IMR-90 (cell line): ENCODE measurements around the gene PRKCH. TPM values are rescaled to one million over a fixed set of nuclear protein-coding genes. Genes with fewer than 3 reads are reported as not detected.

Experiments used
- ATAC-seq: fragments of 200-7000 bp; cut with Tn5 transposase; 2 replicates; pipeline ENCODE4 v1.9.1; 2020; ENCODE audit warnings: low read depth, mild to moderate bottlenecking, moderate library complexity
- BruUV-seq: library from RNA; stranded (reverse); fragments of 400-500 nt; replicated peaks from 2 replicates; lab custom pipeline; 2021; lab: Mats Ljungman, UMichigan
- CTCF ChIA-PET: fragments of 300-600 bp; formaldehyde crosslinking; extraction: SDS; loops from one replicate; lab custom pipeline; 2021; ENCODE audit warnings: antibody characterized with exemption; lab: Yijun Ruan, JAX
- POLR2A ChIA-PET: fragments of 300-600 bp; sonication (Branson Sonifier 250); formaldehyde crosslinking; loops from one replicate; lab custom pipeline; 2022; ENCODE audit warnings: antibody characterized with exemption; ENCODE audit not compliant: unreplicated experiment; lab: Charles Lee
- DNase-seq: peaks from one replicate; pipeline ENCODE4 v3.0.0; 2013
- H2AFZ ChIP-seq: replicated peaks from 2 replicates; pipeline ENCODE3; 2013; ENCODE audit warnings: low read length, mild to moderate bottlenecking; ENCODE audit not compliant: poor library complexity
- H2AK5ac ChIP-seq: 2 replicates; pipeline ENCODE4 v1.6.1; 2013; ENCODE audit warnings: low read depth, low read length, inconsistent platforms
- H2AK9ac ChIP-seq: replicated peaks from 2 replicates; pipeline ENCODE3; 2013; ENCODE audit warnings: mild to moderate bottlenecking, low read depth, low read length, moderate library complexity; ENCODE audit not compliant: poor library complexity
- H2BK120ac ChIP-seq: 2 replicates; pipeline ENCODE4 v1.6.1; 2013; ENCODE audit warnings: low read depth, low read length, inconsistent platforms
- H2BK15ac ChIP-seq: 3 replicates; pipeline ENCODE4 v1.6.1; 2013; ENCODE audit warnings: low read depth, low read length, inconsistent platforms
- H2BK20ac ChIP-seq: 2 replicates; pipeline ENCODE4 v1.6.1; 2013; ENCODE audit warnings: low read depth, mild to moderate bottlenecking, inconsistent platforms, low read length, moderate library complexity
- H2BK5ac ChIP-seq: 2 replicates; pipeline ENCODE4 v1.6.1; 2013; ENCODE audit warnings: mild to moderate bottlenecking, low read depth, low read length, inconsistent platforms; ENCODE audit not compliant: poor library complexity, severe bottlenecking
- H3K14ac ChIP-seq: replicated peaks from 2 replicates; pipeline ENCODE4 v1.6.1; 2013; ENCODE audit warnings: low read depth, low read length, inconsistent platforms
- H3K18ac ChIP-seq: 2 replicates; pipeline ENCODE4 v1.6.1; 2013; ENCODE audit warnings: low read depth, low read length, control low read depth
- H3K23ac ChIP-seq: 2 replicates; pipeline ENCODE4 v1.6.1; 2013; ENCODE audit warnings: low read depth, low read length, inconsistent platforms
- H3K27ac ChIP-seq: 2 replicates; pipeline ENCODE4 v1.5.1; 2013; ENCODE audit warnings: mild to moderate bottlenecking, control low read depth, low read length; ENCODE audit not compliant: insufficient read depth
- H3K27me3 ChIP-seq: 2 replicates; pipeline ENCODE4 v1.6.1; 2013; ENCODE audit warnings: low read length; ENCODE audit not compliant: control insufficient read depth, insufficient read depth
- H3K36me3 ChIP-seq: 2 replicates; pipeline ENCODE4 v1.6.1; 2013; ENCODE audit warnings: low read length, mixed read lengths; ENCODE audit not compliant: control insufficient read depth, insufficient read depth
- H3K4ac ChIP-seq: 2 replicates; pipeline ENCODE4 v1.6.1; 2013; ENCODE audit warnings: low read depth, low read length, inconsistent platforms
- H3K4me1 ChIP-seq: 2 replicates; pipeline ENCODE4 v1.6.1; 2013; ENCODE audit warnings: low read length, mixed read lengths; ENCODE audit not compliant: control insufficient read depth, insufficient read depth
- H3K4me2 ChIP-seq: 2 replicates; pipeline ENCODE4 v1.6.1; 2013; ENCODE audit warnings: low read depth, mild to moderate bottlenecking, control low read depth, low read length, moderate library complexity
- H3K4me3 ChIP-seq: 2 replicates; pipeline ENCODE4 v1.5.1; 2013; ENCODE audit warnings: low read depth, mild to moderate bottlenecking, control low read depth, low read length, moderate library complexity; ENCODE audit not compliant: insufficient read depth
- H3K56ac ChIP-seq: 2 replicates; pipeline ENCODE4 v1.6.1; 2013; ENCODE audit warnings: low read length, inconsistent platforms; ENCODE audit not compliant: insufficient read depth; ENCODE audit errors: extremely low read depth
- H3K79me1 ChIP-seq, 2 experiments: 2 replicates each; pipeline ENCODE4 v1.6.1; 2013; ENCODE audit warnings: low read length in 2 of 2, inconsistent platforms in 1 of 2, low read depth in 1 of 2
- H3K9ac ChIP-seq: 2 replicates; pipeline ENCODE4 v1.6.1; 2013; ENCODE audit warnings: low read depth, low read length, control low read depth
- H3K9me1 ChIP-seq: 2 replicates; pipeline ENCODE4 v1.6.1; 2013; ENCODE audit warnings: low read length, inconsistent platforms; ENCODE audit not compliant: insufficient read depth
- H3K9me3 ChIP-seq: 2 replicates; pipeline ENCODE4 v1.6.1; 2013; ENCODE audit warnings: low read length; ENCODE audit not compliant: control insufficient read depth, insufficient read depth
- H4K20me1 ChIP-seq: 2 replicates; pipeline ENCODE4 v1.6.1; 2013; ENCODE audit warnings: low read length, inconsistent platforms; ENCODE audit not compliant: insufficient read depth
- H4K5ac ChIP-seq: 2 replicates; pipeline ENCODE4 v1.6.1; 2013; ENCODE audit warnings: mild to moderate bottlenecking, low read depth, low read length, control low read depth
- H4K8ac ChIP-seq, 2 experiments: 2 replicates each; pipeline ENCODE4 v1.6.1; 2013; ENCODE audit warnings: low read depth in 2 of 2, low read length in 2 of 2, control low read depth in 1 of 2, inconsistent platforms in 1 of 2
- H4K91ac ChIP-seq: 2 replicates; pipeline ENCODE4 v1.6.1; 2013; ENCODE audit warnings: low read depth, low read length, inconsistent platforms; ENCODE audit not compliant: insufficient read depth
- CEBPB ChIP-seq: IDR thresholded peaks from 2 replicates; pipeline ENCODE4 v1.6.1; 2012; ENCODE audit warnings: low read depth, low read length, improper control_type of control experiment
- CHD1 ChIP-seq: IDR thresholded peaks from 2 replicates; pipeline ENCODE4 v1.6.1; 2012; ENCODE audit warnings: low read depth, low read length, improper control_type of control experiment
- MAFK ChIP-seq: IDR thresholded peaks from 2 replicates; pipeline ENCODE4 v1.6.1; 2012; ENCODE audit warnings: low read depth, low read length, improper control_type of control experiment
- MXI1 ChIP-seq: IDR thresholded peaks from 2 replicates; pipeline ENCODE4 v1.6.1; 2012; ENCODE audit warnings: low read depth, mild to moderate bottlenecking, low read length, moderate library complexity, borderline replicate concordance
- RAD21 ChIP-seq: IDR thresholded peaks from 2 replicates; pipeline ENCODE4 v1.6.1; 2012; ENCODE audit warnings: low read length, improper control_type of control experiment
- RFX5 ChIP-seq: IDR thresholded peaks from 2 replicates; pipeline ENCODE4 v1.8.0; 2012; ENCODE audit warnings: low read depth, mild to moderate bottlenecking, low read length, moderate library complexity
- SMC3 ChIP-seq: fragments of 150-350 bp; IDR thresholded peaks from 2 replicates; pipeline ENCODE4 v1.6.1; 2016; ENCODE audit warnings: low read depth, mild to moderate bottlenecking, antibody characterized with exemption, low read length, moderate library complexity
- USF2 ChIP-seq: fragments of 150-350 bp; IDR thresholded peaks from 2 replicates; pipeline ENCODE4 v1.6.1; 2017; ENCODE audit warnings: mild to moderate bottlenecking, antibody characterized with exemption, low read length, low read depth
- WGBS, 2 experiments: methylation state at CpG; one replicate each; pipeline versions ENCODE4 v1.1.5 to v1.1.7; 2013; ENCODE audit warnings: missing lambda C conversion rate in 2 of 2; ENCODE audit not compliant: insufficient read length in 1 of 2; ENCODE audit errors: extremely low coverage in 2 of 2; 5-methylcytosine and 5-hydroxymethylcytosine counted together
- dilution Hi-C: fragments of 300-500 bp; cut with HindIII; formaldehyde crosslinking; loops from one replicate; pipeline ENCODE4 v1.14.3; 2018; ENCODE audit warnings: low sequenced_read_pairs; ENCODE audit not compliant: unreplicated experiment
- in situ Hi-C: fragments of 300-500 bp; cut with MboI; formaldehyde crosslinking; loops from 3 replicates; pipeline ENCODE4 v1.14.3; 2019; ENCODE audit warnings: low sequenced_read_pairs, inconsistent platforms, mixed read lengths
- intact Hi-C: fragments of 100-400 bp; cut with micrococcal nuclease; formaldehyde crosslinking; loops from 2 replicates; pipeline ENCODE4 v1.10.0; 2022
- polyA plus RNA-seq, 3 experiments: library from polyadenylated mRNA; depleted of rRNA; stranded (reverse); fragments of >200 nt; gene quantifications; 2 replicates each; pipeline ENCODE4 v1.2.3, GENCODE V29; 2012; ENCODE audit warnings: low replicate concordance in 1 of 3
- total RNA-seq: library from RNA; depleted of rRNA; stranded (reverse); fragments of >200 nt; gene quantifications from 2 replicates; pipeline ENCODE4 v1.2.3, GENCODE V29; 2012
- TF ChIP-seq, protein P1 (sequence below): fragments of 150-350 bp; IDR thresholded peaks from 2 replicates; pipeline ENCODE4 v1.6.1; 2016; ENCODE audit warnings: low read depth, mild to moderate bottlenecking, low read length, moderate library complexity, borderline replicate concordance

PRKCH gene
- total and polyA plus RNA-seq, 2 of the 4 experiments (the other 2 are of a cell fraction): 1.6 to 2.3 TPM

DNA sequence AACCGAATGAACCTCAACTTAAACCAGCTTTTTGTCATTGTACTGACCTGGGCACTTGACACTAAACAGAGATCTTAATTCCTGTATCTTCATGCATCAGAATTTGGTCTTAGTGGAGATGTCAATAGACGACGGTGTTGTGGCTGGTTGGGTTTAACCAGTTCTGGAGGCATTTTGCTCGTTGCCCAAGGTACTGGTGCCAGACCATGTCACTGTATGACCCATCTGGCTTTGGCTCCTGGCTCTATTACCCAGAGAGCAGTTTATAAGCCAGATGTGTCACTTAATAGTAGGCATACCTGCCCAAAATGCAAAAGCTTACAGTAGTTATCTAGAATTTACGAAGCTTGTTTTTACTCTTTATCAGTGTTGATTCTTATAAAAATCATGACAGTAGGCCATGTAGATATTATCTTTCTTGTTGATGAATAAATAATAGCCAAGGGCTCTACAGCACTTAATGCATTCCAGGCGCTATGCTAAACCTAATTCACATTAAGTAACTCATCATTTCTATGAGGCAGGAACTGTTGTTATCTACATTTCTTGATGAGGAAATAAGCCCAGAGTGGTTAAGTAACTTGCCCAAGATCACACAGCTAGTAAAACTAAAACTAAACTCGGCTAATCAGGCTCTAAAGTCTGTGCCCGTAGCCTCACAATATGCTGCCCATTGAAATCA, 194.2 kb downstream of the PRKCH start:
- no TSS peak for BruUV-seq
- H3K14ac ChIP-seq: no peak overlapping the region
- H3K9me1 ChIP-seq: peaks cover 9% of the 10 kb centered on the region; the same call in 1 of the 2 replicates
- no peak overlapping the region for H3K27ac ChIP-seq
- ATAC-seq (no peak), DNase-seq (no peak)
- no peaks in the 10 kb centered on the region for H3K9me3 ChIP-seq
- no peak overlapping the region for H3K56ac ChIP-seq
- ChIA-PET POLR2A (no interaction called here), CTCF (interaction anchor here (0.6 to 0.9 kb wide), 2 partner anchors 9 to 12 kb away, joined by 3 read pairs; no protein-coding TSS in a partner anchor)
- intact Hi-C loops: no loop called here
- H3K9ac ChIP-seq: no peak overlapping the region
- H4K91ac ChIP-seq: no peak overlapping the region; the same call in 1 of the 2 replicates
- no peaks in the 10 kb centered on the region for H3K79me1 ChIP-seq
- H3K23ac ChIP-seq: no peak overlapping the region
- no peak overlapping the region for H3K4ac ChIP-seq
- H3K4me2 ChIP-seq: no peak overlapping the region
- WGBS, 2 experiments: 100% methylated on average over 1 of the region's 8 CpGs; no CpG with 5 or more reads in 1 of the 2 experiments
- in situ Hi-C loops: no loop called here
- H3K4me1 ChIP-seq: peaks cover 22% of the 10 kb centered on the region
- no peaks in the 10 kb centered on the region for H3K27me3 ChIP-seq
- no peak overlapping the region for H2BK5ac ChIP-seq
- no peaks in the 10 kb centered on the region for H3K36me3 ChIP-seq
- dilution Hi-C loops: no loop called here
- peak overlapping the region; percentile 31; the same call in 1 of the 2 replicates for H3K18ac ChIP-seq
- no peak overlapping the region; the same call in 1 of the 2 replicates for H2BK20ac ChIP-seq
- 0 out of 2 replicates have a peak overlapping the region, but pooled peaks have one; percentile 3 for H2AK5ac ChIP-seq
- no peak overlapping the region for H4K5ac ChIP-seq
- TF ChIP-seq USF2 (no peak), CHD1 (no peak), MXI1 (no peak), MAFK (no peak), RAD21 (no peak), RFX5 (no peak), SMC3 (no peak), CEBPB (no peak)
- TF ChIP-seq, protein P1, sequence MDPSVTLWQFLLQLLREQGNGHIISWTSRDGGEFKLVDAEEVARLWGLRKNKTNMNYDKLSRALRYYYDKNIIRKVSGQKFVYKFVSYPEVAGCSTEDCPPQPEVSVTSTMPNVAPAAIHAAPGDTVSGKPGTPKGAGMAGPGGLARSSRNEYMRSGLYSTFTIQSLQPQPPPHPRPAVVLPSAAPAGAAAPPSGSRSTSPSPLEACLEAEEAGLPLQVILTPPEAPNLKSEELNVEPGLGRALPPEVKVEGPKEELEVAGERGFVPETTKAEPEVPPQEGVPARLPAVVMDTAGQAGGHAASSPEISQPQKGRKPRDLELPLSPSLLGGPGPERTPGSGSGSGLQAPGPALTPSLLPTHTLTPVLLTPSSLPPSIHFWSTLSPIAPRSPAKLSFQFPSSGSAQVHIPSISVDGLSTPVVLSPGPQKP: no peak
- H2AK9ac ChIP-seq: no peak overlapping the region
- no peak overlapping the region for H3K4me3 ChIP-seq
- peak overlapping the region; percentile 2; the same call in 1 of the 3 replicates for H2BK15ac ChIP-seq
- H2BK120ac ChIP-seq: no peak overlapping the region
- no peak overlapping the region for H2AFZ ChIP-seq
- no peaks in the 10 kb centered on the region for H4K20me1 ChIP-seq
- peak overlapping the region in 1 of 2 experiments; percentile 6; a peak in 1 of 4 replicates for H4K8ac ChIP-seq
